ENCODE data around the gene MTG2.

Gene MTG2

DNA sequence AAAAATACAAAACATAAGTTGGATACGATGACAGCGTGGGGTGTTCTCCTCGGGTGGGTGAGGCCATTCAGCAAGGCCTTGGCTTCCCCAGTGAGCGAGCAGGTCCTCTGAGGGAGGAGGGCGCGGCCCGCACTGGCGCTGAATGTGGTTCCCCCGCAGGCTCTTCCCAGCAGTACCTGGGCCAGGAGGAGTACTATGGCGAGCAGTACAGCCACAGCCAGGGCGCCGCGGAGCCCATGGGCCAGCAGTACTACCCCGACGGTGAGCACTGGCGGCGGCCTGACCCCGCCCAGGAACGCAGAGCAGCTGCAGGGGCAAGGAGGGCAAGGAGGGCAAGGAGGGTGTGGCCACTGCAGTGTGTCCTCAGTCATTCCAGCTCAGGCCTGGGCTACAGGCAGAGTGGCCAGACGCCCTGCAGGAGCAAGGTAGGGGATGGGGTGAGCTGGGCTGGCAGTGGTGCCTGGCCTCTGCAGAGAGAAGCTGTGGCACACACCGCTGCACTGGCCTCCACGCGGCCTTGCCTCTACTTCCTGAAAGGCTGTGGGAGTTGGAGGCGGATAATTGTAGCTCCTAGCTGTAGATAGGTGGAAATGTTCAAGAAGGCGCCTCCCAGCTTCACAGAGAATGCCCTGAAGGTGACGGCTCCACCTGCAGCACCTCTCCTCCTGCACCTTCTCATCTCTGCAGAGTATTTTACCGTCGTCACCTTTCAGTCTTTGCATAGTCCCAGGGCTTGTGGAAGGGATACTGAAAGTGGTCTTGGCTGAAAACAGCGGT is 18.7 kb upstream of the MTG2 start:
- DNase-seq: no peak

DNA sequence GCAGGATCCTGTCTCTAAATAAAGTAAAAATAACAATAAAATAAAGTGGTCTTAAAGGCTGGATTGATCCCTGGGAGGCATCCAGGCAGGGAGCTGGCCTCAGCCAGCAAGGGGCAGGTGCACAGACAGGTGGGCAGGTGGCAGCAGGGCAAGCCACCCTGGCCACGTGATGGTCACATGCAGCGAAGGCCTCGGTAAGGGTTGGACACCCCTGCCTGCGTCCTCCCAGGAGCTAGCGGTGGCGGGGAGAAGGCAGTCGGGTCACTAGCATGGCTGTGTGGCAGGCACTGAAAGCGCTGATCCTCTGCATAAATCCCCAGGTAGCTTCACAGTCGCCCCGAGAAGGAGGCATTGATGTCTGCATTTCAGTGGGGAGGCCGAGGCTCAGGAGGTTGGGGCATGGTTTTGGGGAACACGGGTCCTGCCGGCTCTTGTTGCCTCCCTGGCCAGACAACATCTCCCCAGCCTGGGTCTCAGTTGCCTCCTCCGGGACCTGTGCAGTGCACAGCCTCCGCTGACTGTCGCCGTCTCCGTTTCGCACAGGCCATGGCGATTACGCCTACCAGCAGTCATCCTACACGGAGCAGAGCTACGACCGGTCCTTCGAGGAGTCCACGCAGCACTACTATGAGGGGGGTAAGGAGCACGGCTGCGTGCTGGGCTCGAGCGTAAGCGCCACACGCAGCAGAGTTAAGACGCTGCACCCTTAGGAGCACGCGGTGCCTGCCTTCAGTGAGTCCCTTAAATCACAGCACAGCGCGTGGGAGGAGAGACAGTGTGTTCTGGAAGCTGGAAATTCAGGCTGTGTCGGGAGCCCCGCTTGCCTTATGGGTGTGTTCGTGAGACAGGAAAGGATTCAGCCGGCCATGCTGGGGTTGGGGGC is 17.7 kb upstream of the MTG2 start:
- DNase-seq: no peak

DNA sequence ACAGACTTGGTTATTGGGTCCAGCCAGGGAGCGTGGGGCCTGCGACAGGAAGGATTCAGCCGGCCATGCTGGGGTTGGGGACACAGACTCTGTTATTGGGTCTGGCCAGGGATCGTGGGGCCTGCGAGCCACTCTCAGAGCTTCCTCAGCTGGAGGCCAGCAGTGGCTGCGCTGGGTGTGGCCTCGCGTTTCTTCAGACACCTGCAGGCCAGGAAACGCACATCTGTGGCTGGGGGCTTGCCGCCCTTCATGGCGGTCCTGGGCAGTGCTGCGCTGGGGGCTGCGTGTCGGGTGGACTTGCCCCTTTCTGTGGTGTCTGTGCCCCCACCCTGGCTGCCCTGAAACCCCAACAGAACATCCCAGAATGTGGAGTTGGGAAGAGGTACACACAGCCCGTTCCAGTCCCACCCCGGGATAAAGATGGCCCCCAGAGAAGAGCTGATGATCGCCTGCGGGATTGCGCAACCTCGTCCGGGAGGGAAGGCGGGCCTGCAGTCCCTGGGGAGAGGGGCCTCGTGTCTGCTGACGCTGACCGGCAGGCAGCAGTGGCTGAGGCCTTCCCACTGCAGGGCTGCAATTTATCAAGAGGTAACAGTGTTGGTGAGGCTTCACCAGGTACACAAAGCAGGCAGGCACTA is 16.9 kb upstream of the MTG2 start:
- DNase-seq: no peak

DNA sequence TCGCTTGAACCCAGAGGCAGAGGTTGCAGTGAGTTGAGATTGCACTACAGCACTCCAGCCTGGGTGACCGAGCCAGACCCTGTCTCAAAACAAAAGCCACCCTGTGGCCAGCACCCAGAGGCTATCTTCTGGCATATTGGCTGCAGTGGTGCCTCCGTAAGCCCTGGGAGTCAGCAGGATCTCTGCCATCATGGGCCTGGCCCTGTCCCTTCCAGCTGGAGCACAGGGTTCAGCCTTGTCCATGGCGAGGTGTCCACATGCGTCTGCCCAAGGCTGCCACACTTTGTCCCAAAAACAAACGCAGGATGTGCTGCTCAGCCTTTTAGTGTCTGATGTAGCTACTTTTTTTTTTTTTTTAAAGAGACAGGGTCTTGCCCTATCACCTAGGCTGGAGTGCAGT is 15.4 kb upstream of the MTG2 start:
- no peak for DNase-seq

DNA sequence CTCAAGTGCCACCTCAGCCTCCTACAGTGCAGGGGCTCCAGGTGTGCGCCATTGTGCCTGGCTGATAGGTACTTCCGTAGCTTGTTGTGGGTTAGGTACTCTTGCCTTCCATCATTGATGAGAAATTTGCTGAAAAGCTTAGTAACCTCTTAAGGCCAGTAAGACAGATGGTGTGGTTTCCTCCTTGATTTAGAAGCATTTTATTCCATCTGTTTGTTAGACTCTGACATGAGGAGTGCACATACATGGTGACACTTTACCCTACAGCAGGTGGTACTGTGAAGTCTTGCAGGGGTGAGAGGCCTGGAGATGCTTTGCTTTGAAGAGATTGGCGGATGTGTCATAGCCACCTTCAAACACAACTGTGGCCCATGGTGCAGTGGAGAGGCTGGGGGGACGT is 14.8 kb upstream of the MTG2 start:
- DNase-seq: no peak

DNA sequence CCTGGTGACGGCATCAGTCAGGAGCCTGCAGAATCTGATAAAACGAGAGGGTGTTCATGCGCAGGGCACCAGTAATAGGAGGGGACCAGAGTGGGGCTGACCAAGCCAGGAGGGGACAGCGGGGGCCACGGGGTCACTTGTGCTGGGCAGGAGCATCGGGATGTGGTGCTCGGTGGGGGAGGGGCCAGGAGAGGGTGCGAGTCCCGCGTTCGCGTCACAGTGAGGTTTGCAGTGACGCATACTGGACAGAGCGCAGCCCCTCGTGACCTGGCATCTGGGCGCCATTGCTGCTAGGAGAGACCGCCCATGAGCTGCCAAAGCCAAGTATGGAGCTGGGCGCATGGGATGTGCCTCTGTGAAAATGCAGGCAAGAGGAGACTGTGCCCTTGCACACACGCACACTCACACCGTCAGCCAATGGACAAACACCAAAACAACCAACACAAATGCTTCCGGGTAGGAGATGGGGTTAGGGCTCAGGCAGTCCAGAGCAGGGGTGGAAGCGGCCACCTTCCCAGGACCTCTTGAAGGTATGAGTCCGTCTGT is 13.9 kb upstream of the MTG2 start:
- DNase-seq: no peak

DNA sequence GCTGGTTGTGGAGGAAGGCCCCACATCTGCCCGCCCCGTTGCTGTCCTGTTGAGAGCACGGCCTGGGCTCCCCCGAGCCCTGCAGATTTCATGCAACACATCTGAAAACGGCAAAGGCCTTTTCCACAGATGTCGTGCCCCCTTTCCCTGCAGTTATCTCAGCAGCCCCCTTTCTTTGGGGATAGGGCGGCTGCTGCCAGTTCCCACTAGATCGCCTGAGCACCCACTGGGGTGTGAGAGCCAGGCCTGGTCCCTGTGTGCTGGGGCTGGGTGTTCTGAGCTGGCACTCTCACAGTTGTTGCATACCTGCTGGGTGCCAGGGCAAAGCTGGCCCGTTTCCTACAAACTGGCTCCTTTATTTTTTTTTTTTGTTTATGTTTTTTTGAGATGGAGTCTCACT is 12.3 kb upstream of the MTG2 start:
- DNase-seq: no peak

DNA sequence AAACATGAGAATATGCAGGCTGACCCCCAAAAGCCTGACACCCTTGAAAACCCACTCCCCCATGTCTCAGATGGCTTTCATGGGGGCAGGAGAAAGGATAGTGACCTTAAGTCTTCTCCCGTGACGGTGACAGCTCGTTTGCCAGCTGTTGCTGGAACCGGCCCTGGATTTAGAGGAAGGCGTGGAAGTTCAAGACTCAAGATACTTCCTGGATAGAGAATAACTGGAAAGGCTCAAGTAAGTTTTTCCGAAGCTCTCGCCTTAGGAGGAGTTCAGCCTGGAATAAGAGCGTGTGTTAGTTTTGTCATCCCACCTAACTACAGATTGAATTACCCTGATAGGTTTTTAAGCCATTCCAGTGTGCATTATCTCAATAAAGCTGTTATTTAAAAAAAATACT is 11.6 kb upstream of the MTG2 start:
- DNase-seq: no peak

DNA sequence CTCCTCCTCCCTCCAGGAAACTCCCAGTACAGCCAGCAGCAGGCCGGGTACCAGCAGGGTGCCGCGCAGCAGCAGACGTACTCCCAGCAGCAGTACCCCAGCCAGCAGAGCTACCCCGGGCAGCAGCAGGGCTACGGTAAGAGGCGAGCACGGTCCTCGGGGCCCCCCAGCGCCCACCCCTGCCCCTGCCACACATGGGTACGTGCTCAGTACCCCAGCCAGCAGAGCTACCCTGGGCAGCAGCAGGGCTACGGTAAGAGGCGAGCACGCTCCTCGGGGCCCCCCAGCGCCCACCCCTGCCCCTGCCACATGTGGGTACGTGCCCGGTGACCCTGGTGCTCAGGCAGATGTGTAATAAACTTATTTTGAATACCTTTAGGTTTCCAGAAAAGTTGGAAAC is 10.2 kb upstream of the MTG2 start:
- DNase-seq: no peak

DNA sequence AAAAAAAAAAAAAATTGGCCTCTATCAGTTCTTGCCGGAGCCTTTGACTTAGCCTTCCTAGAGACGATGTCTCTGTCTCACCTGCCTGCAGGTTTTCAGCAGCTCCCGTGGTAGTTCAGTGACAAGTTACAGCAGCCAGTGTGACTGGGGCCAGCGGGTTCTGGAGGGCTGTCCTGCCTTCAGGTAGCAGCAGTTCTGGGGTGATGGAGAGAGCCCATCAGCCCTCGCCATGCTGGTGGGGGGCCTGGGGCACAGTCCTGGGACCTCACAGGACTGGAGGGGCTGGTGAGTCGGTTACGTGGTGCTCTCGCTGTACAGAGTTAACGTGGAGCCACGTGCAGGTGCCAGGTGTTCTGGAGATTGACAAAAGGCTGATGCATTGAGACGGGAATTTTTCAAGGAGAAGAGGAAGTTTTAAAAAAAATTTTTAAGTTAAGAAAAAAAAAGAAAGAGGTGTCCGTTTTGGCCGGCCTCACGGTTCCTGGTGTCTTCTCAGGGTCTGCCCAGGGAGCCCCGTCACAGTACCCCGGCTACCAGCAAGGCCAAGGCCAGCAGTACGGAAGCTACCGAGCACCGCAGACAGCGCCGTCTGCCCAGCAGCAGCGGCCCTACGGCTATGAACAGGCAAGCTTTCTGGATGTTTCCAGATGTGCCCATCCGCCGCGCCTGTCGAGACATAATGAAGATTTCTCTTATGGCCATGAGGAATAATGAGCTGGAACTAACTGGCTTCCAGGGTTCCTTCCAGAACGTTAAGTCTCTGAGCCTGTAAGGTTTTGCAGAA is 8.6 kb upstream of the MTG2 start:
- DNase-seq: no peak

DNA sequence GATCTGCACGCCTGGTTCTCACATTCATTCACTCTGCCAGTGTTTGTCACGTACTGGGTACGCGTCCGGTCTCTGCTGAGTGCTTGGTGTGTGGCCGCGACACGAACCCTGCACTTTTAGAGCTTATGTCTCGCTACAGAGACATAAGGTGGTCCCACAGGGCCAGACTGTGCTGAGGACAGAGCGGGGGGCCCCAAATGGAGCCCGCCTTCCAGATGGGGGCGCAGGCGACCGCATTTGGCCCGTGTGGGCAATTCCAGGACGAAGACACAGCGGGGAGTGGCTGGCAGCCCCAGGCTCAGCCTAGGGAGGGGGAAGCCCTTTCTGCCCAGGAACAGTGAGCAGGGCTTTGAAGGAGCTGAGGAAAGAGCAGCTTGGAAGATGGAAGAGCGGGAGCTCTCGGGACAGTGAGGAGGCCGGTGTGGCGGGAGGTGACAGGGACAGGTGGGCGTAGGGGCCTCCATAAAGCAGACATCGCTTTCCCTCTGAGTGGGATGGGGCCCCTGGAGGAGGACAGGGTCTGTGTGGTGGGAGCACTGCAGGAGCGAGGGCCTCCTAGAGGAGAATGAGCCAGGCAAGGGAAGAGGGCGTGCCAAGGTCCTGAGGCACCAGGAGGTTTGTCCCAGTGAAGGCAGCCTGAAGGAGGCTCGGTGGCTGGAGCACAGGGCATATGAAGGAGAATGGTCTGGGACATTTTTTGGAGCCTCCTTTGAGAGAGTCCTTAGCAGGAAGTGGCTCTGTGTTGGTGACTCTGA is 7.8 kb upstream of the MTG2 start:
- DNase-seq: no peak

DNA sequence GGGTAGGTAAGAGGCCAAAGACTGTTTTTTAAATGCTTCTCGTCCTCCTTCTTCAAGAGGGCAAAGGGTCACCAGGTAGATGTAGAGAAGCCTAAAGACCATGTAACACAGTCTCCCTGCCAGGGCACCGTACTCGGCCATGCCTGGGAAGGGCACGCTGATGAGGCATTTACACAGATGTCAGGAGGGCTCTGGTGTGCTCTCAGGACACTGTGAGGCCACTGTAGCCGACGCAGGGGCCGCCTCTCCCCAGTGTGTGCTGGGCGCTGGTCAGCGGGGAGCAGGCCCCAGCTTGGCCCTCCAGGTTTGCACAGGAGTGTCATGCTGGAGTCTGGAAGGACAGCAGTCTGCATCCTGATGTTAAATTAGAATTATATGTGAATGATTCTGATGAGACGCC is 7.1 kb upstream of the MTG2 start:
- no peak for DNase-seq

DNA sequence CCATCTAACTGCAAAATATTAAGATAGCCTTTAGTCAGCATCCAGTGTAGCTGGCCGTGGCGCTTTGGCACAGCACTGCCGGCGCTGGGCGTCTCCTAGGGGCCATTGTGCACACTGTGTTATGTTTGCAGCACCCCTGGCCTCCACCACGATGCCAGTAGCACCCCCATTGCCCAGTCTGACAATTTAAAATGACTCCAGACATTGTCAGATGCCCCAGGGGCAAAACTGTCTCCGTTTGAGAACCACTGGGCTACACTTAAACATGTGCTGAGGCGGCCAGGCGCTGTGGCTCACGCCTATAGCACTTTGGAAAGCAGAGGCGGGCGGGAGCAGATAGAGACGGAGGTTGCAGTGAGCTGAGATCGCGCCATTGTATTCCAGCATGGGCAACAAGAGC is 6.0 kb upstream of the MTG2 start:
- no peak for DNase-seq

DNA sequence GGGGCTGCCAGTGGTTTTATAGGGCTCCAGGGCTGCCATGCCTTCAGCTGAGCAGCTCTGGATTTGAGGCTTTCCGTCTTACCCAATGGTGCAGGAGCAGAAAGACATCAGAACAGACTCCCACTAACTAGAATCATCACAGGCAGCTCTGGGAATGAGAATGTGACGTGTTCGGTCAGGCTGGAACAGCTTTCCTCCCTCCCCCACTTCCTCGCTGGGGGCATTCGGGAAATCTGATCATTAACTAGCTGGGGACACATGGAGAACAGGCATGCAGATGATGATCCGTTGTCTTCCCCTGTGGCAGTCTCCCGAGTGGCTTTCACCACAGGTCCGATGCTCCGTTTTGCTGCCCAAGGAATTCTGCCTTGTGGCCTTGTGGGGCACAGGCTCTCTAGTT is 5.5 kb upstream of the MTG2 start:
- DNase-seq: no peak

DNA sequence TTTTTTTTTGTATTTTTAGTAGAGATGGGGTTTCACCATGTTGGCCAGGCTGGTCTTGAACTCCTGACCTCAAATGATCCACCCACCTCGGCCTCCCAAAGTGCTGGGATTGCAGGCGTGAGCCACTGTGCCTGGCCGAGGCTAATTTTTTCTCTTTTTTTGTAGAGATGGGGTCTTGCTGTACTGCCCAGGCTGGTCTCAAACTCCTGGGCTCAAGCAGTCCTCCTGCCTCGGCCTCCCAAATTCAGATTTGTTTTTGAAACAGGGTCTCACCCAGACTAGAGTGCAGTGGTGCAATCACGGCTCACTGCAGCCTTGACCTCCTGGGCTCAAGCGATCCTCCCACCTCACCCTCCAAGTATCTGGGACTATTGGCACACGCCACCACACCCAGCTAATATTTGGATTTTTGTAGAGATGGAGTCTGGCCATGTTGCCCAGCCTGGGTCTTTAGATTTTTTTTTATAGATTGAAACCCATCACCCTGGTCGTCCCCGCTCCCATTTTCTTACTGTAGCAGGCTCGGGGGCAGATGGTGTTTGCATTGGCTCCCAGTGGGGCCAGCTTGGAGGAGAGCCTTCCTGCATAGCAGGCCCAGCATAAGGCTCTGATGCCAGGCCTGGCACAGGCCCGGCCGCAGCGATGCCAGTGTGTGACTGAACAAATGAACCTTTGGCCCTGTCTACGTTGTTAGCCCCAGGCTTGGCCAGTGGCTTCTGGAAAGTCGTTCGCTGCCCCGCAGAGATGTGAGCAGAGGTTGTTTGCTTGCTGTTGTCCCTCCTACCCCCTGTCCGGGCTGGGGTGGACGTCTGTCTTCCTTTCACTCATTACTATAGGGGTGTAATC is 4.3 kb upstream of the MTG2 start:
- peak; percentile 82 to 93 for DNase-seq

DNA sequence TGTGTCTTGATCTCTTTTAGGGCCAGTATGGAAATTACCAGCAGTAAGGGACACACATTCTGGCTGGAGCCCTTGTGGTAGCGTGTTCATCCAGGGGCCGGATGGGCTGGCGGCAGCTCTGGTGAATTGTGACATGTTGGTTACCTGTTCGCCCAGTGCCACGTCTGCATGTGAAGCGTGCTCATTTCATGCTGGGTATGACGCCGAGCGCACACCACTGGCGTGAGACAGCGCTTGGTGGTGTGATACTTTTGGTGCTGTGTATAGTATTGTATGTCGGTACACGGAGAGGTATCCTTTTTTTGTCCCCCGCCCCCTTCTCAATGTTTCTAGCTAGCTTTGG is 3.7 kb upstream of the MTG2 start:
- no peak for DNase-seq

DNA sequence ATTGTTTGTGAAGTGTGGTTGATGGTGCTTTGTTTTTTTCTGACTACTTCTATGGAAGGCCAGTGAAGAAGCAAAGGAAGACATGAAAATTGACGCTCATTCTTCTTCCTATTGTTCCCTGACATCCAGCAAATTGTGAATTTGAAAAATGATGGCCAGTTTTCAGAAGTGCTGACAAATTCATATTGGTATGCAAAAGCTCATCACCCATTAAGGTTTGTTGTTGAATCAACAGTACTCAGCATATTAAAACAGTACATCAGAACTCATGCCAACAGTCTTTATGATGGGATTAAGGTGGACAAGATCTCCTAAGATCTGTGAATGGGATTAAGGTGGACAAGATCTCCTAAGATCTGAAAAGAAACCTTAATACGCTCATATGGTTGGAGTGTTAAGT is 1.0 kb upstream of the MTG2 start:
- DNase-seq: no peak

DNA sequence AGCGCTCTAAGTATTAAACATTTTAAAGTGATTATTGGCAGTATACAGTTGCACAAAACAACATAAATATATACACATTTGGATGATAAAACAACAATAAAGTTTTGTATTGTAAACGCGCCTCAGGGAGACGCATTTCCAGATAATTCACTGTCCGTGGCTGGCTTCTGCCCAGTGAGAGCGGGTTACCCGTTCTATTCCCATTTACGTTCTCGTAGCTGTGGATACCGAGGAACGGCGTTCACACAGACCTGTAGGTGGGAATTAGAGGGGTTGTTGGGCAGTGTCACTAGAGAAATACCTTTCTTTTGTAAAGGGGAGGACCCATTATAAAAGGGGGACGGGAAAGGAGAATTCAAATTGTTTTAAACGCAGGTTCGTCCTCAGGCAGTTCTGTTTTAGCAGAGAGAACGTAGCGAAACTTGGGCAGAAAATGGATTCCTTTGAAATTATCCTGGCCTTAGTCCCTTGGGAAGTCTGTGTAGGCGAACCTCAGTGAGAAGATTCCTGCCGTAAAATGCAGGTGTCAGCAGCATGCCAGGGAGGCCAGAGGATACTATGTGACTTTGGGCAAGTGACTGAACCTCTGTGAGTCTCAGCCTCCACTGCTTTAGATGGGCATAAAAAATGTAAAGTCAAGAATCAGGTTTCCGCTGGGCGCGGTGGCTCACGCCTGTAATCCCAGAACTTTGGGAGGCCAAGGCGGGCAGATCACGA is 756 bp downstream of the MTG2 start:
- no peak for DNase-seq

DNA sequence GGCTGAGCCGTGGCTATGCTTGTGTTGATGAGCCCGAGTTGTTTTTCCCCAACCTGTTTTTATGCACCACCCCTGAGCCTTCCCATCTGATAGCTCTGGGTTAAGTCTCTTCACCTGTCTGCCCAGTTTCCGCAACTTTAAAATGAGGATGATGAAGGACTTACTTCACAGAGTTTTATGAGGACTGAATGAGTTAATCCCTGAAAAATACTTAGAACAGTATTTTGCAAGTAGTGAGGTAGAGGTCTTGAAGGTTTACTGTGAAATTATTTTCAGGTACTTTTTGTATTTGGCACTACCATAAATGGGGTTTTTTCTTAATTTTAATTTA is 3.2 kb downstream of the MTG2 start:
- DNase-seq: no peak
